ENCODE data around the gene PGC.

GRCh38 chr6:41739041-41739440 lies 8.2 kb downstream of the PGC start:
- TF ChIP-seq CTCF (IDR thresholded peaks at IDR 0.05; ENCODE audit: borderline replicate concordance, extremely low read depth, low read length, poor library complexity, severe bottlenecking) (no peak), EZH2 (IDR thresholded peaks at IDR 0.05; ENCODE audit: borderline replicate concordance, low read depth, low read length, severe bottlenecking) (no peak)
